ENCODE measurements around the gene CDH22.

CDH22 gene, protein sequence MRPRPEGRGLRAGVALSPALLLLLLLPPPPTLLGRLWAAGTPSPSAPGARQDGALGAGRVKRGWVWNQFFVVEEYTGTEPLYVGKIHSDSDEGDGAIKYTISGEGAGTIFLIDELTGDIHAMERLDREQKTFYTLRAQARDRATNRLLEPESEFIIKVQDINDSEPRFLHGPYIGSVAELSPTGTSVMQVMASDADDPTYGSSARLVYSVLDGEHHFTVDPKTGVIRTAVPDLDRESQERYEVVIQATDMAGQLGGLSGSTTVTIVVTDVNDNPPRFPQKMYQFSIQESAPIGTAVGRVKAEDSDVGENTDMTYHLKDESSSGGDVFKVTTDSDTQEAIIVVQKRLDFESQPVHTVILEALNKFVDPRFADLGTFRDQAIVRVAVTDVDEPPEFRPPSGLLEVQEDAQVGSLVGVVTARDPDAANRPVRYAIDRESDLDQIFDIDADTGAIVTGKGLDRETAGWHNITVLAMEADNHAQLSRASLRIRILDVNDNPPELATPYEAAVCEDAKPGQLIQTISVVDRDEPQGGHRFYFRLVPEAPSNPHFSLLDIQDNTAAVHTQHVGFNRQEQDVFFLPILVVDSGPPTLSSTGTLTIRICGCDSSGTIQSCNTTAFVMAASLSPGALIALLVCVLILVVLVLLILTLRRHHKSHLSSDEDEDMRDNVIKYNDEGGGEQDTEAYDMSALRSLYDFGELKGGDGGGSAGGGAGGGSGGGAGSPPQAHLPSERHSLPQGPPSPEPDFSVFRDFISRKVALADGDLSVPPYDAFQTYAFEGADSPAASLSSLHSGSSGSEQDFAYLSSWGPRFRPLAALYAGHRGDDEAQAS

DNA sequence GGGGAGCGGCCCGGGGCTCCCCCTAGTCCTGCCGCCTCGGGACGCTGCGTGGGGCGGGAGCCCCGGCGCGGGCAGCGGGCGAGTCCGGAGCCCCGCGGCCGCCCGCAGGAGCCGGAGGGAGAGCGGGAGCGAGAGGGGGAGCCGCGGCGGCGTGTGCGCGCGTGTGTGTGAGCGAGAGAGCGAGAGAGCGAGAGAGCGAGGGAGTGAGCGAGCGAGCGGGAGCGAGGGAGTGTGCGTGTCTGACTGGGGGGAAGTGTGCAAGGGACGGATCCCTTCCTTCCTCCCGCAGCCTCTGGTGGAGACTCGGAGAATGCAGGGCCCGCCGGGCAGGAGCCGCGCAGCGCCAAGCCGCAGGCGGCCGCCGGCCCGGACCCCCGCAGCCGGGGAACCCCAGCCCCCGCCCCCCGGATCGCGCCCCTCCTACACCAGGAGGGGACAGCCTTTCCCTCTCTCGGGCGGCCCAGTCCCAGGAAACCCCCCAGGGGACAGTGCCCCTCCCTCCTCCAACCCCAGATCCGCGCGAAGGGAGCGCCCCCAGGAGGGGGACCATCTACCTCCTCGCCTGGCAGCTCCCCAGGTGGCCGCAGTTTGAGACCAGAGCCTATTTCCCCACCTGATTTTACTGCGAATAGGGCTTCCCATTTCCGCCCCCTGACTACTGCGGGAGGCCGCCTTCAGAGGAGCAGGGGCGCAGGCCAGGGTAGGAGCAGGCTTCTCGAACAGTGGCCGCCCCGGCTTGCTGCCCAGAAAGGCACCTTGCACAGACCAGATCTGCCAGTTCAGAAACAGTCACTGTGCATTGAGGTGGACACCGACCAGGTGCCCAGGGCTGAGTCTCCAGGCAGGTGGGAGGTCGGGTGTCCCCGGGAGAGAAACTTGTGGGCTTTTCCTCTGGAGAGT lies at the start of gene CDH22:
Gene CDH22, minus strand, starts transcription at position 241 of the 900 bp plus-strand sequence. CDS start 57,204 bp downstream, outside the sequence.
- DNase-seq, result peak; percentile 57

DNA sequence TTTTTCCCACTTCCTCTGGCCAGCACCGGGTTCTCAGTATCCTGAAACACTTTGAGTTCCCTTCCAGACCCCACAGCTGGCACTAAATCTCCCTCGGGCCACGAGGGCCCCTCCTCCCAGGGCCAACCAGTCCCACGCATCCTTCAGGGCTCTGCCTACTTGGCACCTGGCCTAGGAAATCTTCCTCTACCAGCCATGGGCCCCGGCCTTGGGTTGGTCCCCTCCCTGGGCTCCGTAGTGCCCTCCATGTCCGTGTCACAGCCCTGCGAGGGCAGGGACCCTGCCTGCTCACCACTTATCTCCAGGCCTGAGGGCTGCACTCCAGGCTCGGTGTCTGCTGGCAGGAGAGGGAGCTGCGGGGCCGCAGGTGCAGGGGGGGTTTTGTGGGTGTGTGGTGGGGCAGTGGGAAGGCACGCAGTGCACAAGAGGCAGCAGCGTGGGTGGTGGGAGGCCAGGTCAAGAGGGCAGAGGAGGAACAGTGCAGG lies 48.8 kb upstream of the CDH22 start:
- DNase-seq, result no peak

DNA sequence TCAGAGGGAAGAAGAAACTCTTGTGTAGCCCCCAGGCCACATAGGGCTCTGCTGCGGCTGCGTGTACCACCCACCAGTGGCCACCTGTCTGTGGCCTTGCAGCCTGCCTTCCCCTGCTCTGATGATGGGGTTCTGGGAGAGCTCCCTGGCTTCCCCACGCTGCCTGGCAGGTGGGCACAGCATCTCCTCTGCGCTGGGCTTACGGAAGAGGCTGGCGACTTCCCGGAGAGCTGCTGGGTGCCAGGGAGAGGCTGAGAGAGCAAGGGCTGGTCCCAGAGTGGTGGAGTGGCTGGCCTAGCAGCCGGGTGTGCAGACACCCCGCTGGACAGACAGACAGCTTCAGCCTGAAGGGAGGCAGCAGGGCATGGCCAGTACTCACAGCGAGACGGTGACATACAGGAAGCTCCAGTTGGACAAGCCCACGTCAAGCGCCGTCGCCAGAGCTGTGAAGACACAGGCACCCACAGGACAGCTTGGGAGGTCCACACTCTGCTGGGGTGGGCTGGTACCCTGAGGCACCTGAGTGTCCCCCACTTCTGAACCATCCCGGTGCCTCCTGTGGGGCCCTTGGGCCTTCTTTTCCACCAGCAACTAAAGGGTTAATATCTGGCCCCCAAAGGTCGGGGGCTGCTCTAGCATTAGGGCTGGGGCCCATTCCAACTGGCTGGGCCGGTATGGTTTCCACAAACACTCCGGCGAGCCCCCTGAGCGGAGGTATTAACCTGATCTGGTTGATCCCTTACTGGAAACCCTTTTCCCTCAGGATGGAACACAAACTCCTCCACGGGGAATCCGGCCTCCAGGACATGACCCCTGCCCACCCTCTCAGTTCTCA lies 48.1 kb upstream of the CDH22 start:
- no peak for DNase-seq

DNA sequence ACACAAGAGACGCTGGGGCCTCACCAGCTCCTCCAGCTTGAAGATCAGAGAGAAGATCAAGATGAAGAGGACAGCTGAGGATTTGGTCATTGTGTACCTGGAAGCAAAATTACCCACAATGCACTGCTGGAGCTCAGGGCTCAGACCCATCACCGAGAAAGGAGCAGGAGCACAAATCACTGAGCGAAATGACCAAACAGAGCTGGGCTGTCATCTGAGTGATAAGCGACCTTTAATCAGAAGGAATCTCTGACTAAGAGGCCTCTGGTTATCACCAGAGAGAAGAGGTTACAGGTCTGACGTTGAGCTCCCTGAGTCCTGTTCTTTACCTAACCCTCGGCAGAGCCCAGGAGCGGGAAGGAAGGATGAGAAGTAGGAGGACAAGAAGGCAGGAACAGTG lies 47.5 kb upstream of the CDH22 start:
- no peak for DNase-seq

DNA sequence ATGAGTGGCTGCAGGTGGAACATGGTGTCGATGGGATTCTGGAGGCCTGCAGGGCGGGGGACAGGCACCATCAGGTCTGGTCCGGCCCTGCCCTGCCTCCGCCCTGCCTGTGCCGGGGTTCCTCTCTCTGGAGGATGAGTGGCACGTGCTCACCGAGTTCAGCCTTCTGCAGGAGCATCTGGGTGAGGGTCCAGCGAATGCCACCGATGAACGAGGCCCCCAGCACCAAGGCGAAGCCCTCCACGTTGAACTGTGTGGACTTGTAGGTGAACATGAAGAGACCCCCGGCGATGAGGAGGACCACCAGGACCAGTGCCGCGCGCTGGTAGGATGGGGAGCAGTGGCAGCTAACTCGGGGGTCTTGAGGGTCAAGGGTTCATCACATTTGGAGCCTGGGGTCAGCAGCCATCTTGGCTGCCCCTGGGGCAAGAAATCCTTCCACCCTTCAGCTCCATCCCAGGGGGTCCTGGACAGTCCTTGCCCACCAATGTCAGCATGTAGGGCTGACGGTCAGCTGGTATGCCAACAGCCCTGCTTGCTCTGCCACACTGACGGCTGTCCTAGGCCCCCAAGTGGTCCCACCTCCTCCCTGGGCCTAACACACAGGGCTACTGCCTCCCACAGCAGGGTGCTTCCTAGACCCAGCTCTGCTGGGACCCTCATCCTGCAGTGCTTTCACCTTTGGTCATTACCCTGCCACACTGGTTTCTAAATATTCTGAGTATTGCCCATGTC lies 46.8 kb upstream of the CDH22 start:
- DNase-seq, result no peak

DNA sequence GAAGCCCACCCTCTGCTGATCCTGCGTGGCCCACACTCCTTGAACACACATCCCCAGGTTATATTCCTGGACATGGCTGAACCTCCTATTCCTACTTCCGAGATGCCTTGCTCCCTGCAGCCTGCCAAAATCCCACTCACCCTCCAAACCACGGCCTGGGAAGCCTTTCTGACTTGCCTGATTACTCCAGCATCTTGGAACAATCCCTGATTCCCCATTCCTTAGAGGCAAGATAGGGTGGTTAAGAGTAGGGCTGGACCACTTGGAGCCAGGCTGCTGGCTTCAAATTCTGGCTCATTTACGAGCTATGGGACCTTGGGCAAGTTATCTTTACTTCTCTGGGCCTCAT lies 45.9 kb upstream of the CDH22 start:
- DNase-seq, result no peak

DNA sequence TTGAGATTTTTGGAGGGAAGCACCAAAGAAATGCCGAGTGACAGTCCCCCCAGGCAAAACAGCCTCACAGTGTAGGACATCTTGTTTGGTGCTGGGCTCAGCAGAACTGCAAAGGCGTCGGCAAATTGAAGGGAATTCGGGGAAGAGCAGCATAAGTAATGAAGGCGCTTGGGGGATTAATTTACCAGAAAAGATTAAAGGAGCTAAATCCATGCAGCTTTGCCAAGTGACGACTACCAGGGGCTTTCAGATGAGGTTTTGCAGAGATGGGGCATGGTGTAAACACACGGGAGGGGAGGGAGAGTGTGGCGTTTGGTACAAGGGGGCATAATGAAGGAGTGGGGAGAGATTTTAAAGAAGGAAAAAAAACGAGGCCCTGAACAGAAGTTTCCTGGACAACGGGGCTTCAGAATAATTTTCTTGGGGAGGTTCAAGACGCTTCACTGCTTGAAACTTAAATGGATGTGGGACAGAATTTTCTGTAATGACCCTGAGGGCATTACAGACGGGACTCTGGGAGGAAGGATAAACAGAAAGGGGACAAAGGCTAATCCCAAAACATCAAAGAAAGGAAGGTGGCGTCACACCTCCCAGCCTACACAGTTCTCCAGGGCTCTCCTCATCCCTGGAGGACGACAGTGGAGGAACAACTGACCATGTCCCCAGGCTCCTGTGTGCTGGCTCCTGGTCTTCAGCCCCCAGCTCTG lies 45.4 kb upstream of the CDH22 start:
- no peak for DNase-seq

DNA sequence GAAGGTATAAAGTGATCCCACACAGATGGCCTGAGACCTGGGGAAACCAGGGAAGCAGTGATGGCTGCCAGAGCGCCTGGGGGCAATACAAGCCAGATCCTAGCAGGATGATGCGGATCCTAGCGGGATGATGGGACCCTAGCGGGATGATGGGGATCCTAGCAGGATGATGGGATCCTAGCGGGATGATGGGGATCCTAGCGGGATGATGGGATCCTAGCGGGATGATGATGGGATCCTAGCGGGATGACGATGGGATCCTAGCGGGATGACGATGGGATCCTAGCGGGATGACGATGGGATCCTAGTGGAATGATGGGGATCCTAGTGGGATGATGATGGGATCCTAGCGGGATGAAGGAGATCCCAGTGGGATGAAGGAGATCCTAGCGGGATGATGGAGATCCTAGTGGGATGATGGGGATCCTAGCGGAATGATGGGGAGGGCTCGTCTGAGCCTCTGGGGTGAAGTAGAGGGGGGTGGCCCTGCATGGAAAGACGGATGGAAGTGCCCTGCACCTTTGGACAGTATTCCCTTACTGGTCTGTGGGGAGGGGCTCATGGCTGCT lies 44.2 kb upstream of the CDH22 start:
- DNase-seq, result no peak

DNA sequence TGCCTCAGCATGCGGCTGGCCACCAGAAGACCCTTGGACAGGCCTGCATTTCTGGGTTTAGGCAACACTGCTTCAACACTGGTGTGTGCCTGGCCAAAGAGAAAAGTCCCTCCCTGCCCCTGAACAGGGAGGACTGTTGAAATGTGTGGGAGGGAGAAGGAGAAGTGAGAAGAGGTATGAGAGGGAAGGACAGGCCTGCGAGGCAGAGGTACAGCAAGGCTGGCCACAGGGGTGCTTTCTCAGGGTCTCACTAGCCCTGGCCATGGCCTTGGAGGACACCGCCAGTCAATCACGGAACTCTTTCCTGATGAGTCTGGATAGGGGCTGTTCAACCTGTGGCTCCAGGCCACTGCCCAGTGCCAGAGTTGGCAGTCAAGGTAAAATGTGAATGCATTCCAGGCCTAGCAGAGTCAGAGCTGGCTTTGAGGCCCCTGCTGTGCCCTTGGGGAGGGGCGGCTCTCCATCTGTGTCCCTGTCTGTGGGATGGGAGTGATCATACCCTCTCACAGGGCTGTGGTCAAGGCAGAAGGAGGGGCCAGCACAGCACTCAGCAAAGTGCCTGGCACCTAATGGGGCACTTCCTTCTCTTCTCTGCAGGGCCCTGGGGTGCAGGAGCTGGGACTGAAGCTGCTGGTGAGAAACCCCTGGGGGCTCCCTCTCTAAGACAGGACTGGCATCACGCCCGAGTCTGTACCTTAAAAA lies 43.2 kb upstream of the CDH22 start:
- DNase-seq, result no peak

DNA sequence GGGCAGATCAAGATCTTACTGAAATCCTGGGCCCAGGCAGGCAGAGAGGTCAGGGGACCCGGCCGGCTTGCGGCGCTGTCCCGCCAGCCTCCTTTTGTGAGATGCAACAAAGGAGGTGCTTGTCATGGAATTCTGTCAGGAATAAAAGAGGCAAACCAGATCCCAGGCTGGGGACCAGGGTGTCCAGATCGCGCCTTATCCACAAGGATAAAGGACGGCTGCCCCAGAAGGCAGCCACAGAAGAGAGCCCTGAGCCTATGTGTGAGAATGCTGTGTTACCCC lies 42.6 kb upstream of the CDH22 start:
- DNase-seq, result no peak

DNA sequence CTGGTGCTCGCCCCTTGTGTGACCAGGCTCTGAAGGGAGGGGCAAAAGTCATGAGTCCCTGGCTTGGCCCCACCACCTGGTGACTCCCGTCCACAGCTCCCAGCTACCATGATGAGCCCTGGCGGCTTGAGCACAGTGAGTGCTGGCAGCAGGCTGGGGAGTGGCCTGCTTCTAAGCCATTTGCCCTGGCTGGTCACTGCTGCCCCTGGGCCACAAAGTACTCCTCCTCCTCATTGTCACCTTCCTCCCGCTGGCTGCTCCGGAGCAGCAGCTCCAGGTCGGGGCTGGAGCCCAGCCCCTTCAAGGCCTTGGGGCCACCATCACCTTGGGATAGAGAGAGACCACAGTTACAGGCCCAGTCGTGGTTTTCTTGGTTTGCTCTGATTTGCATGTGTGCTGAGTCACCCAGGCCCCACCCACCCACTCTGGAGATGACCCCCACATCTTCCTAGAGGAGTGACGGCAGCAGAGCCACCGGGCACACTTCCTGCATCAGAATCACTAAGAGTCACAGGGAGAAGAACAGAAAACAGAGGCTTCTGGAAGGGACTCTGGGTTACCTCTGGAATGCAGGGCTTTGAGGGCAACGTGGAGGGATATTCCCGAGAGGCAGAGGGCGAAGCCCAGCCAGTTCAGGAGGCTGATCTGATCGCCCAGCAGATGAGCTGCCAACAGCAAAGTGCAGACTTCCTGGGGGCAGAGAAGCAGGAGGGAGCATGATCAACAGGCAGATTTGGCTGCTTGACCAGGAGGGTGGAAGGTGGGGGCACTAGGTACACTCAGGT lies 42.1 kb upstream of the CDH22 start:
- peak; percentile 59 for DNase-seq

DNA sequence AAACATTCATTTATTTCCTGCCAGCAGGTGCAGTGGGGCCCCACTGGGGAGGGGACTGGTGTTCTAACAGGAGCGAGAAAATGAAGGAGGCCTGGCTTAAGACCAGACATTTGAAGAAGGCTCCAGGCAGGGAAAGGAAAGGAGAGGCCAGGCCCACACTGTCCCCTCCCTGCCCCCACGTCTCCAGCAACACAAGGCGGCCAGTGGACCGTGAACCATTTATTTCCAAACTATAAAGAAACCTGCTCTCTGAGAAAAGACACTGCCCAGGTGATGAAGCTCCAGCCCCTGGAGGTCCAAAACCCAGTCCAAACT lies 41.4 kb upstream of the CDH22 start:
- DNase-seq, result no peak

DNA sequence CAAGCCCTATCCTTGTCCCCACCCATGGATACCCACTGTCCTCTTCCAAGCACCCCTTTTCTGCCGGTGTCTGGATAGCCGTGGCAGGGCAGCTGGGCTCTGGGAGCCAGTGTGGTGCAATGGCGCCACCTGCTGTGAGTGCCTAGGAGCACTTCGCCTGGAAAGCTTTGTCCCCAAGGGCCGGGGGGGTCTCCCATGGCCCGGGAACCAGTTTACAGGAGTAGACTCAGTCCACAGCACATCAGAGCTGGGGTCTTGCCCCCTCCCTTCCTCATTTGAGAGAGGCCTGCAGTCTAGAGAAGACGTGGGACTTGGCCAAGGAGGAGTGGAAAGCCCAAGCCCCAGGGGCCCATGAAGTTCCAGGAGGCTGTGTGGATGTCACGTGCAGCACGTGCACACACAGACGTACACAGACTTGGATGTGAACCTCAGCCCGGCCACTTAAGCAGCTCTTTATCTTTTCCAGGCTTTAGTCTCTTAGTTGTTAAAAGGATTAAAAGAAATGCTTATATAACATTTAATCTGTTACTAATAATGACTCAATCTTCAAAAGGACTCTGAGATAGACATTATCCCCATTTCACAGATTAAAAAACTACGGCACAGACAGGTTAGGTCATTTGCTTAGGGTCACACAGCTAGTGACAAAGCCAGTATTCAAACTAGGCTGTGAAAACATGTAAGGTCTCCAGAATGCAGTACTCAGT lies 40.9 kb upstream of the CDH22 start:
- DNase-seq, result peak; percentile 75

DNA sequence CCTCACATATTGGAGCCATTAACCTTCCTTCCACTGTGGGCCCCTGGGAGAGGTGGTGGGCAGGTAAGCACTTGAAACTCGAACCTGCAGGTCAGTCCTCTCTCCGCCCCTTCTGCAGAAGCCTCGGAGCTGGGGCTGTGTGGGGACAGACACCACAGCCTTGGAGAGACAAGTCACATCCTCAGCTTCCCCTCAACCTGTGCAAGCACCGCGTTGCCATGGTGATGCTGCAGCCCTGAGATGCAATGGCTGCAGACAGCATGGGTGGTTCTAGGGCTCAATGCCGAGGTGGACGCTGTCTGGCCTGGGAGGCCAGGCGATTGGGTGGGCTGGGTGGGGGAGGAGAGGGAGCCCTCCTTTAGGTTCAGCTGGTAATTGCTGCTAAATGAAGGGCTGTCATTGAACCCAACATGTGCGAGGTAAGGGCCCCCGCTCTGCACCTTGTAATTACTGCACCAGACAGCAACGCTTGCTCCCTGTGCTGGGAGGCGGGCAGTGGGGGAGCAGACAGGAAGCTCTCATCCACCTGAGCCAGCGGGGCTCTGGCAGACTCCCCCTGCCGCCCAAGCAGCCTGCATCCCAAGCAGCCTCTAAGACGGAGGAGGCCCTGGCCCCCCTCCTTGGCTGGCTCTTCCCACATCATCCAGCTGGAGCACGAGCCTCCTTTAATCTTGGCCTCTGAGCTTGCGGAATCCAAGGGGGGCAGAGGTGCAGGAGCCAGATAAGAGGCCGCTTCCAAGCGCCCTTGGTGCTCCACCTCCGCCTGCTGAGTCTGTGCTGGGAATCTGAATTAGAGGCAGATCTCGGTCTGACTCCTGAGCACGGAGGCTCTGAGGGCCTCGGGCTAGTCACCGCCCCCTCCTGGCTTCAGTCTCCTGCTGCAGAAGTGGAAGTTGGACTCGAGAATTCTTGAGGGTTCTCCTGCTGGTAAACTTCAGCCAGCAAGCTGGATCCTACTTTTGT lies 39.8 kb upstream of the CDH22 start:
- DNase-seq, result peak; percentile 60

DNA sequence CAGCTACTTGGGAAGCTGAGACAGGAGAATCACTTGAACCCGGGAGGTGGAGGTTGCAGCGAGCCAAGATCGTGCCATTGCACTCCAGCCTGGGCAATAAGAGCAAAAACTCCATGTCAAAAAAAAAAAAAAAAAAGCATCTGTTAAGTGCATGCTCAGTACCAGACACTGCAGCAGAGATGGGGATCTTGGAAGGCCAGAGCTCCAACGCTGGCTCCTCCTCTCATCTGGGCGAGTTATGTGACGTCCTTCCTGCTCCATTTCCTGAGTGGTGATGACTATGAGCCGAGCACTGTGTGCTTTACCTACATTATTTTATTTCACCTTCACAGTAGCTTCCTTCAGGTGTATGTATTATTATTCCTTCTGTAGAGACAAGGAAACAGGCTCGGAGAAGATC lies 38.5 kb upstream of the CDH22 start:
- DNase-seq, result no peak

DNA sequence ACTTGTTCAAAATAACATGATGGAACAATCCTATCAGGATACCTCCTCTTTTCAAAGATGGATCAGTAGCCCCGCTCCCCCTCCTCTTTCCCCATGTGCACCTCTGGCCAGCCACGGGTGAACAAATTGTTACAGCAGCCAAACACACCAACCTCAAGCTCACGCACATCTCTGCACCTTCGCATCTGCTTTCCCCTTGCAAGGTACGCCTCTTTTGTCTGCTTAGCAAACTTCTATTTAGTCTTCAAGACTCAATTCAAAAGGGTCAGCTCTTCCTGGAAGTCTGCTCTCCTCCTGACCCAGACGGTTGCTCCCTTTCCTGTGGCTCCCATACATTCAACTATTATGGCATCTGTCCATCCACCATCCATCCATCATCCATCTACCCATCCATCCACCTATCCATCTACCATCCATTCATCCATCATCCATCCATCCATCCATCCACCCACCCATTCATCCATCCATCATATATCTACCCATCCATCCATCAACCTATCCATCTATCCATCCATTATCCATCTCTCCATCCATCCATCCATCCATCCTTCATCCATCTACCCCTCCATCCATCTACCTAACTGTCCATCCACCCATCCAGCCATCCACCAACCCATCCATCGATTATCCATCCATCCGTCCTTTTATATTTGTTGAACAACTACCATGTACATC lies 36.3 kb upstream of the CDH22 start:
- no peak for DNase-seq

DNA sequence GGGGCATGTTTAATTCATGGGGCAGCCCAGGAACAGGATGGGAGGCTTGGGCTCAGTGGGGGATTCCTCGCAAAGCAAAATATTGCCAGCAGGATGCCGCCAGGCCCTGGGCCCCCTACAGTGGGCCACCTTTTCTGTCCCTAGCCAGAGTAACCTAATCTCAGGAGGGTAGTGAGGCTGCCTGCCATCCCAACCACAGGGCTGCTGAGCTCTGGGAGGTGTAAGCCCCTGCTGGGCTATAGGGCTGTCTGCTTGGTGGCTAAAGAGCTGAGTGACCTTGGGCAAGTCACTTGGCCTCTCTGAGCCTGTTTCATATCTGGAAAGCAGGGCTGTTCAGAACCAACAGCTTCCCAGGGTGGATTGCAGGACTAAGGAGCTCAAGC lies 35.7 kb upstream of the CDH22 start:
- DNase-seq, result no peak
